Activated gamma-delta T cell treated with anti-CD3 and anti-CD28 coated beads, Interleukin-2, amount 50 U/mL, for 16 hours (primary cell): ENCODE results near the gene ELL.

Experiments
- DNase-seq: peaks from one replicate; pipeline ENCODE4 v3.0.0-alpha.2; 2020; ENCODE audit warnings: low read depth

The ELL gene

GRCh38 chr19:18504886-18505610 is 16.8 kb downstream of the ELL start:
- no peak for DNase-seq

GRCh38 chr19:18503971-18504885 is 17.6 kb downstream of the ELL start:
- no peak for DNase-seq

- no peak for DNase-seq
These were observed 18.4 kb downstream of the ELL start for GRCh38 chr19:18503337-18503970.

- no peak for DNase-seq
These were observed 19.1 kb downstream of the ELL start for GRCh38 chr19:18502638-18503294.

- no peak for DNase-seq
These were observed 19.6 kb downstream of the ELL start for GRCh38 chr19:18502246-18502637.

- no peak for DNase-seq
These were observed 20.0 kb downstream of the ELL start for GRCh38 chr19:18501832-18502231.

- no peak for DNase-seq
These were observed 20.5 kb downstream of the ELL start for GRCh38 chr19:18501351-18501750.

GRCh38 chr19:18500799-18501198 is 21.1 kb downstream of the ELL start:
- no peak for DNase-seq

GRCh38 chr19:18500376-18500775 is 21.5 kb downstream of the ELL start:
- no peak for DNase-seq

GRCh38 chr19:18499055-18499775 is 22.7 kb downstream of the ELL start:
- DNase-seq: no peak

- DNase-seq: no peak
These were observed 25.0 kb downstream of the ELL start for GRCh38 chr19:18496980-18497256.

GRCh38 chr19:18496167-18496979 is 25.5 kb downstream of the ELL start:
- DNase-seq: peak; percentile 44

GRCh38 chr19:18495204-18495911 is 26.5 kb downstream of the ELL start:
- no peak for DNase-seq

GRCh38 chr19:18494267-18494607 is 27.6 kb downstream of the ELL start:
- DNase-seq: no peak

- DNase-seq: no peak
These were observed 28.2 kb downstream of the ELL start for GRCh38 chr19:18493440-18494266.

GRCh38 chr19:18491995-18492953 is 29.6 kb downstream of the ELL start:
- DNase-seq: no peak

- no peak for DNase-seq
These were observed 31.1 kb downstream of the ELL start for GRCh38 chr19:18490728-18491127.

- DNase-seq: no peak
These were observed 32.2 kb downstream of the ELL start for GRCh38 chr19:18489627-18490184.
